ENCODE measurements around the gene SH2D6.

DNA sequence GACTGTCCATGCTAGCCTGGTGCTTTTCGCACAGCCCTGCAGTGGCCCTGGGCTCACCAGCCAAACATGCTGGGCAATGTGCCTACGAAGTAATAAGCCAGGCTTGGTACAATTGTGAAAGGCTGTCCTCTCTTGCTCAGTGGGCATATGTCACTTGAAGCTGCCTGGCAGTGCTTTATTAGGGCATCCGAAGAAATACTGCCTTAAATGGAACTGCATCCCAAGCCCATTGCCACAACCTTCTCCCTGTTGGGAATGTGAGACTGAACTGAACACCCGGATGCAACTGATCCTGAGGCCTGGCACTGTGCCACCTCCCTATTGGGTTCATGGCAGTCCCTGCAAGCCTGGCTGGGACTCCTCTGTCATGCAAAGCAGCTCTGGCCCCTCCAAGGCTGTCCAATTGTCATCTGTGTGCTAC, 24.2 kb upstream of the SH2D6 start:
- TF ChIP-seq, protein P1, sequence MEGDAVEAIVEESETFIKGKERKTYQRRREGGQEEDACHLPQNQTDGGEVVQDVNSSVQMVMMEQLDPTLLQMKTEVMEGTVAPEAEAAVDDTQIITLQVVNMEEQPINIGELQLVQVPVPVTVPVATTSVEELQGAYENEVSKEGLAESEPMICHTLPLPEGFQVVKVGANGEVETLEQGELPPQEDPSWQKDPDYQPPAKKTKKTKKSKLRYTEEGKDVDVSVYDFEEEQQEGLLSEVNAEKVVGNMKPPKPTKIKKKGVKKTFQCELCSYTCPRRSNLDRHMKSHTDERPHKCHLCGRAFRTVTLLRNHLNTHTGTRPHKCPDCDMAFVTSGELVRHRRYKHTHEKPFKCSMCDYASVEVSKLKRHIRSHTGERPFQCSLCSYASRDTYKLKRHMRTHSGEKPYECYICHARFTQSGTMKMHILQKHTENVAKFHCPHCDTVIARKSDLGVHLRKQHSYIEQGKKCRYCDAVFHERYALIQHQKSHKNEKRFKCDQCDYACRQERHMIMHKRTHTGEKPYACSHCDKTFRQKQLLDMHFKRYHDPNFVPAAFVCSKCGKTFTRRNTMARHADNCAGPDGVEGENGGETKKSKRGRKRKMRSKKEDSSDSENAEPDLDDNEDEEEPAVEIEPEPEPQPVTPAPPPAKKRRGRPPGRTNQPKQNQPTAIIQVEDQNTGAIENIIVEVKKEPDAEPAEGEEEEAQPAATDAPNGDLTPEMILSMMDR (IDR thresholded peaks at IDR 0.05): no peak
- TF ChIP-seq ZFX (IDR thresholded peaks at IDR 0.05; ENCODE audit: borderline replicate concordance): no peak

Measured in 22Rv1 (cell line).